ENCODE measurements around the gene LRRC27.

LRRC27 gene

DNA sequence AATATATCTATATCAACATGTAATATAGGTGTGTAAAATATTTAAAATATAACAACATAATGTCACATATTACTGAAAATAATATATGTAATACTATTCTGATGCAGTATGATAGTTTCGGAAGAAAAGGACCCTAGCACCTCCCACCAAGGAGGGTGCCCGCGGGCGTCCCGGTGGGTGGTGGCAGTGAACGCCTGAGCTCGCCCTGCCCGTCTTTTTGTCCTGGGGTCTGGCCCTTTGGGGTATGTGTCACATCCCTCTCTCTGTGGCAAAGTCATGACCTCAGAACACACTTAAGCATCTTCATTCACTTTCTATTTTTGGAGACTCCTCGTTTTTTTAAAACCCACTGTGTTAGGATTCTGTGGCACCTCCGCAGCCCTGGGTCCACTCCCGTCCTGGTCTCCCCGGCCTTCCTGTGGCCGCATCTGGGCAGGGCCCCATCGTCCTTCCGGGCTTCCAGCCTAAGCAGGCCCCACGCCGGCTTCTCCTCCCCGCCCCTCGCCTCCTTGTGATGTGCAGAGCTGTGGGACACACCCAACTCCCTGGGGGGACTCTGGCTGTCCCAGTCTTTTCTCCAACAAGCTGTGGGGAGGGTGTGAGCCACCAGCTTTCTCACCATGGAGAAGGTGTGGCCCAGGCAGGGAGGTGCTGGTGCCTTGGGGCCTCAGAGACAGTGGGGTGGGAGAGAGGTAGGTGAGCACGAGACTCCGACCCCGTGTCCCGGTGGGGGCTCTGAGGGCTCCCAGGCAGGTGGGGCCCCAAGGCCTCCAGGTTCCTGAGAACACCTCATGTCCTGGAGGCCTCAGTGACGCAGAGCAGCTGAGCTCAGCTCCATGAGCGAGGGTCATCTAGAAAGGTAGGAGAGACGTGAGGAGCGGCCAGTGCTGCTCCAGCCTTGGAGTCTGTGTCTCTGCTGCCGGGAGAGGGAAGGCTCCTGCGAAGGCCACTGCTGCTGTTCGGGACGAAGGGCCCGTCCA, 81.5 kb downstream of the LRRC27 start:
- DNase-seq (ENCODE audit: low read depth in 1 of 2, low spot score in 1 of 2), result no peak
- TF ChIP-seq, protein P1, sequence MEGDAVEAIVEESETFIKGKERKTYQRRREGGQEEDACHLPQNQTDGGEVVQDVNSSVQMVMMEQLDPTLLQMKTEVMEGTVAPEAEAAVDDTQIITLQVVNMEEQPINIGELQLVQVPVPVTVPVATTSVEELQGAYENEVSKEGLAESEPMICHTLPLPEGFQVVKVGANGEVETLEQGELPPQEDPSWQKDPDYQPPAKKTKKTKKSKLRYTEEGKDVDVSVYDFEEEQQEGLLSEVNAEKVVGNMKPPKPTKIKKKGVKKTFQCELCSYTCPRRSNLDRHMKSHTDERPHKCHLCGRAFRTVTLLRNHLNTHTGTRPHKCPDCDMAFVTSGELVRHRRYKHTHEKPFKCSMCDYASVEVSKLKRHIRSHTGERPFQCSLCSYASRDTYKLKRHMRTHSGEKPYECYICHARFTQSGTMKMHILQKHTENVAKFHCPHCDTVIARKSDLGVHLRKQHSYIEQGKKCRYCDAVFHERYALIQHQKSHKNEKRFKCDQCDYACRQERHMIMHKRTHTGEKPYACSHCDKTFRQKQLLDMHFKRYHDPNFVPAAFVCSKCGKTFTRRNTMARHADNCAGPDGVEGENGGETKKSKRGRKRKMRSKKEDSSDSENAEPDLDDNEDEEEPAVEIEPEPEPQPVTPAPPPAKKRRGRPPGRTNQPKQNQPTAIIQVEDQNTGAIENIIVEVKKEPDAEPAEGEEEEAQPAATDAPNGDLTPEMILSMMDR (IDR thresholded peaks at IDR 0.05; ENCODE audit: insufficient read depth, low read length), result no peak
- TF ChIP-seq, protein P2, sequence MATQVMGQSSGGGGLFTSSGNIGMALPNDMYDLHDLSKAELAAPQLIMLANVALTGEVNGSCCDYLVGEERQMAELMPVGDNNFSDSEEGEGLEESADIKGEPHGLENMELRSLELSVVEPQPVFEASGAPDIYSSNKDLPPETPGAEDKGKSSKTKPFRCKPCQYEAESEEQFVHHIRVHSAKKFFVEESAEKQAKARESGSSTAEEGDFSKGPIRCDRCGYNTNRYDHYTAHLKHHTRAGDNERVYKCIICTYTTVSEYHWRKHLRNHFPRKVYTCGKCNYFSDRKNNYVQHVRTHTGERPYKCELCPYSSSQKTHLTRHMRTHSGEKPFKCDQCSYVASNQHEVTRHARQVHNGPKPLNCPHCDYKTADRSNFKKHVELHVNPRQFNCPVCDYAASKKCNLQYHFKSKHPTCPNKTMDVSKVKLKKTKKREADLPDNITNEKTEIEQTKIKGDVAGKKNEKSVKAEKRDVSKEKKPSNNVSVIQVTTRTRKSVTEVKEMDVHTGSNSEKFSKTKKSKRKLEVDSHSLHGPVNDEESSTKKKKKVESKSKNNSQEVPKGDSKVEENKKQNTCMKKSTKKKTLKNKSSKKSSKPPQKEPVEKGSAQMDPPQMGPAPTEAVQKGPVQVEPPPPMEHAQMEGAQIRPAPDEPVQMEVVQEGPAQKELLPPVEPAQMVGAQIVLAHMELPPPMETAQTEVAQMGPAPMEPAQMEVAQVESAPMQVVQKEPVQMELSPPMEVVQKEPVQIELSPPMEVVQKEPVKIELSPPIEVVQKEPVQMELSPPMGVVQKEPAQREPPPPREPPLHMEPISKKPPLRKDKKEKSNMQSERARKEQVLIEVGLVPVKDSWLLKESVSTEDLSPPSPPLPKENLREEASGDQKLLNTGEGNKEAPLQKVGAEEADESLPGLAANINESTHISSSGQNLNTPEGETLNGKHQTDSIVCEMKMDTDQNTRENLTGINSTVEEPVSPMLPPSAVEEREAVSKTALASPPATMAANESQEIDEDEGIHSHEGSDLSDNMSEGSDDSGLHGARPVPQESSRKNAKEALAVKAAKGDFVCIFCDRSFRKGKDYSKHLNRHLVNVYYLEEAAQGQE (IDR thresholded peaks at IDR 0.05; ENCODE audit: insufficient replicate concordance, low read depth), result no peak
- TF ChIP-seq SPI1 (IDR thresholded peaks at IDR 0.05; ENCODE audit: borderline replicate concordance, low read depth), result no peak
- TF ChIP-seq GABPA (IDR thresholded peaks at IDR 0.05; ENCODE audit: low read depth), result no peak
- TF ChIP-seq POLR2AphosphoS5 (IDR thresholded peaks at IDR 0.05; ENCODE audit: low read depth), result no peak
- no peak overlapping the region for H3K4me3 ChIP-seq (replicated peaks; ENCODE audit: insufficient read depth, low read length)
- no peaks in the 10 kb centered on the region for H3K27me3 ChIP-seq (ENCODE audit: insufficient read depth, poor library complexity, severe bottlenecking)
- H3K27ac ChIP-seq (replicated peaks), result no peak overlapping the region

DNA sequence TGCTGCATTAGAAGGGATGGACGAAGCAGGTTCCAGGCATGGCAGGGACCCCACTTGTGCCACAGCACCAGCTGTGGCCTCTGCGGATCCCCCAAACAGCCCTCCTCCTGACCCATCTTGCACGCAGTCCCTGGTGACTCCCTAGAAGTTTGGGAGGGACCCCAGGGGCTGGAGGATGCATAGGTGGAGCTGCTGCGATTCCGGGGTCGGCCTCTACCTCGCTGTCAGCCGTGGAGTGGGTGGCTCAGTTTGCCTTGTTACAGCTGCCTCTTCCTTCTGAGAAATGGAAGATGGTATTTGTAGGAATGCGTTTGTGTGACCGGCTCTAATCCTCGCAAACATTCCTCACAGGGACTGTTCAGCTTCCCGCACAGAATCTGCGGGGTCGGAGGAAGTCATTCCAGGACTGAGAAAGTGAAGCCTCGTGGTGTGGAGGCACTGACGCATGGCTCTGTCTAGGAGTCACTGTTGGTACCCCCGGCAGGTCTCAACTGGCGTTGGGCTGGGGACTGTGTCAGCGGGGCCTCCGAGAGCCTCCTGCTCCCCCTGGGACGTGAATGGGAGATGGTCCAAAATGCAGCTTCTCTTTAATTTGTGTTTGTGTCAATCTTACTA, 82.5 kb downstream of the LRRC27 start:
- Histone ChIP-seq H3K27ac (replicated peaks) (no peak overlapping the region), H3K4me3 (replicated peaks; ENCODE audit: insufficient read depth, low read length) (no peak overlapping the region), H3K27me3 (ENCODE audit: insufficient read depth, poor library complexity, severe bottlenecking) (no peaks in the 10 kb centered on the region)
- no peak for DNase-seq (ENCODE audit: low read depth in 1 of 2, low spot score in 1 of 2)
- TF ChIP-seq, protein P2 (IDR thresholded peaks at IDR 0.05; ENCODE audit: insufficient replicate concordance, low read depth), result no peak
- no peak for TF ChIP-seq POLR2AphosphoS5 (IDR thresholded peaks at IDR 0.05; ENCODE audit: low read depth)
- TF ChIP-seq GABPA (IDR thresholded peaks at IDR 0.05; ENCODE audit: low read depth), result no peak
- no peak for TF ChIP-seq SPI1 (IDR thresholded peaks at IDR 0.05; ENCODE audit: borderline replicate concordance, low read depth)
- TF ChIP-seq, protein P1 (IDR thresholded peaks at IDR 0.05; ENCODE audit: insufficient read depth, low read length), result no peak

DNA sequence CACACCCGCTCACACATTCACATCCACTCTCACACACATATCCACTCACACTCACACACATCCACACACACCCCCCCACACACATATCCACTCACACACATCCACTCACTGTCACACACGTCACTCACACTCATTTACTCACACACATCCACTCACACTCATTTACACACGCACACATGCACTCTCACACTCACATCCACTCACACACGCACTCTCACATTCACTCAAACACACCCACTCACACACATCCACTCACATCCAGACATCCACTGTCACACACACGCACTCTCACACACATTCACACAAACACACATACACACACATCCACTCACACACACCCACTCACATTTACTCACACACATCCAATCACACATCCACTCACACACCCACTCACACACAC, 83.3 kb downstream of the LRRC27 start:
- H3K27me3 ChIP-seq (ENCODE audit: insufficient read depth, poor library complexity, severe bottlenecking), result no peaks in the 10 kb centered on the region
- H3K27ac ChIP-seq (replicated peaks), result no peak overlapping the region
- H3K4me3 ChIP-seq (replicated peaks; ENCODE audit: insufficient read depth, low read length), result no peak overlapping the region
- TF ChIP-seq GABPA (IDR thresholded peaks at IDR 0.05; ENCODE audit: low read depth), result no peak
- no peak for TF ChIP-seq POLR2AphosphoS5 (IDR thresholded peaks at IDR 0.05; ENCODE audit: low read depth)
- TF ChIP-seq, protein P1 (IDR thresholded peaks at IDR 0.05; ENCODE audit: insufficient read depth, low read length), result no peak
- TF ChIP-seq SPI1 (IDR thresholded peaks at IDR 0.05; ENCODE audit: borderline replicate concordance, low read depth), result no peak
- TF ChIP-seq, protein P2 (IDR thresholded peaks at IDR 0.05; ENCODE audit: insufficient replicate concordance, low read depth), result no peak
- no peak for DNase-seq (ENCODE audit: low read depth in 1 of 2, low spot score in 1 of 2)

All from HL-60 (cell line).